PC-3 (cell line): ENCODE measurements around the gene AARS2.

Source experiments
- CTCF ChIP-seq: fragments of 300-600 bp; sonication (generic); conservative IDR thresholded peaks from 2 replicates; pipeline ENCODE4 v1.5.1; 2017; ENCODE audit warnings: antibody characterized with exemption, low read depth, mild to moderate bottlenecking, low read length
- EZH2 ChIP-seq: fragments of 300-600 bp; sonication (generic); IDR thresholded peaks from one replicate; pipeline ENCODE4 v1.6.1; 2017; ENCODE audit warnings: antibody characterized with exemption, mild to moderate bottlenecking, low read length; ENCODE audit not compliant: unreplicated experiment

GRCh38 chr6:44316481-44316880 lies 3.3 kb upstream of the AARS2 start:
- TF ChIP-seq CTCF (no peak), EZH2 (no peak)
